GM18873 (cell line): Measurements from ENCODE around the gene ATAD3A.
A peak's percentile ranks its signal among the peaks of the same experiment; 100 is the strongest.
"Not testable (repeated sequence)": the region's sequence is repeated elsewhere in the genome, so short reads cannot be mapped to it uniquely, and the experiment has no call there.

ENCODE experiments used
- ATAC-seq: cut with Tn5 transposase; IDR thresholded peaks from one replicate; pipeline ENCODE4 v1.9.1; 2021; ENCODE audit warnings: mild to moderate bottlenecking, moderate library complexity, moderate number of reproducible peaks; ENCODE audit not compliant: unreplicated experiment, low FRiP score

Gene ATAD3A

GRCh38 chr1:1511533-1512285 is at the start of gene ATAD3A:
Gene ATAD3A (plus strand): TSS chr1:1512162. CDS start chr1:1512269, 107 bp downstream.
- peak; percentile 81 for ATAC-seq

- no peak for ATAC-seq
Observed at GRCh38 chr1:1462318-1462966, 49.5 kb upstream of the ATAD3A start.

GRCh38 chr1:1463312-1463711 is 48.6 kb upstream of the ATAD3A start:
- ATAC-seq: no peak

DNA sequence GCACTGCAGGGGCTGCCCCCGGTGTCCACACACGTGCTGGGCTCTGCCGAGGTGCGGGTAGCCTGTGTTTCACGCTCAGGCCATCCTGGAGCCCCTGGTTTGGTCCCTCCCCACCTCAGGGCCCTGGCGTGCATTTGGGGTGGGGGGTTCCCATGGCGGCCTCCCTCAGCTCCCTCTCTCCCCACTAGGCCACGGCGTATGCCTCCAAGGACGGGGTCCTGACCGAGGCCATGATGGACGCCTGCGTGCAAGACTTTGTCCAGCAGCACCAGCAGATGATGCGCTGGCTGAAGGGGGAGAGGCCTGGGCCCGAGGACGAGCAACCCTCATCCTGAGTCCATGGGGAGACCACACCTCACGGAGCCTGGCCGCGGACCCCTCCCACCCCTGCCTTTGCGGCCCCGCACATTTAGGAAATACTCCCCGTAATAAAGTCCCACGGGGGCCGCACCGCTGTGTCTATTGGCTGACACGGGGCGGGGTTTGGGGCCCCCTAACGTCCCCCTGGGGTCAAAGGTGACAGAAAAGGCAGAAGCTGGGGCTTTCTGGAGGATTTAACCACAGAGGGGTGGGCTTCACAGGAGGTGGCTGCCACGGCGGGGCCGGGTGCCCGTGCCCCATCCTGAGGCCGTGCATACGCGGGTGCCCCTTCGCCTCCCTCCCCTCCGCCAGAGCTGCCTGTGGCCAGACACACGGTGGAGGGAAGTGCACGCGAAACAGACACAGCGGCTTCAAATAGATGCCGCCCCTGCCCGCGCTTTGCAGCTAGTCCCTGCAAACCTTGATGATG is 43.6 kb upstream of the ATAD3A start:
- not testable (repeated sequence) for ATAC-seq

DNA sequence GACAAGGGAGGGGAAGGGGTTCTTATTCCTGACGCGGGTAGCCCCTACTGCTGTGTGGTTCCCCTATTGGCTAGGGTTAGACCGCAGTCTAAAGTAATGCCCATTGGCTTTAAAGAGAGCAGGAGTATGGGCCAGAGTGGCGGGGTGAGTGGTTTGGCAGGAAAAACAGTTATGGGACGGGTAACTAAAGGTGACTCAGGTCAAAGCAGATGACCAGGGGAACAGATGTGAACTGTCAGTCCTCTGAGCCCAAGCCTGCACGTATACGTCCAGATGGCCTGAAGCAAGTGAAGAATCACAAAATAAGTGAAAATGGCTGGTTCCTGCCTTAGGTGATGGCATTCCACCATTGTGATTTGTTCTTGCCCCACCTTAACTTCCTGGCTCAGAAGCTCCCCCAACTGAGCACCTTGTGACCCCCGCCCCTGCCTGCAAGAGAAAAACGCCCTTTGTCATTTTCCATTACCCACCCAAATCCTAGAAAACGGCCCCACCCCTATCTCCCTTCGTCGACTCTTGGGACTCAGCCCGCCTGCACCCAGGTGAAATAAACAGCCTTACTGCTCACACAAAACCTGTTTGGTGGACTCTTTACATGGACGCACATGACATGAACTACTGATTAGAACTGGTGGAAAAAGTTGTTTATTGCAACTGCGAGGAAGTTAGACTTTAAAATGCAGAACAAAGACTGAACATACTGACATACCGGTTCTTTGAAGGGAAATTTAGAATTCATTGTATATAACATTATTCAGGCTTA is 41.2 kb upstream of the ATAD3A start:
- no peak for ATAC-seq

DNA sequence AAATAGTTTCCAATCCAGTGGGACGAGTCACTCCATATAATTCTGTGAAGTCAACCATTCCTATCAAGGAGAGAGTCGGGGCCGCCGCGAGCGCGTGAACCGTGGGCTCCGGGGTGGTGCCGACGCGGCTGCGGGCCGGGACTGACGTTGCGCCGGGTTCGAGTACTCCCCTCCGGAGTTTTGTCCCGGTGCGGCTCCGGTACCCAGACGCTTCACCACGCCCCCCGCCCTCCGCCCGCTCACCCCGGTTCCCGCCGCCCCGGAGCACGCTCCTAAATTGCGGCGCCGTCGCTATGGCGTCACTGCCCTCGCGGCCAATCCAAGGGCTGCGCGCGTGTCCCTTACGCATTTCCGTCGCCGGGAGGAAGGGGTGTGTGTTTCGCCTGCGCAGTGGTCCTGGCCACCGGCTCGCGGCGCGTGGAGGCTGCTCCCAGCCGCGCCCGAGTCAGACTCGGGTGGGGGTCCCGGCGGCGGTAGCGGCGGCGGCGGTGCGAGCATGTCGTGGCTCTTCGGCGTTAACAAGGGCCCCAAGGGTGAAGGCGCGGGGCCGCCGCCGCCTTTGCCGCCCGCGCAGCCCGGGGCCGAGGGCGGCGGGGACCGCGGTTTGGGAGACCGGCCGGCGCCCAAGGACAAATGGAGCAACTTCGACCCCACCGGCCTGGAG is 40.4 kb upstream of the ATAD3A start, which contains the start of gene ATAD3B:
Gene ATAD3B, plus strand, starts transcription at position 377 of the 664 bp plus-strand sequence. Its CDS starts 120 bp downstream, at position 497.
- ATAC-seq: peak; percentile 78

GRCh38 chr1:1472053-1472876 is 39.7 kb upstream of the ATAD3A start:
- ATAC-seq: not testable (repeated sequence)

DNA sequence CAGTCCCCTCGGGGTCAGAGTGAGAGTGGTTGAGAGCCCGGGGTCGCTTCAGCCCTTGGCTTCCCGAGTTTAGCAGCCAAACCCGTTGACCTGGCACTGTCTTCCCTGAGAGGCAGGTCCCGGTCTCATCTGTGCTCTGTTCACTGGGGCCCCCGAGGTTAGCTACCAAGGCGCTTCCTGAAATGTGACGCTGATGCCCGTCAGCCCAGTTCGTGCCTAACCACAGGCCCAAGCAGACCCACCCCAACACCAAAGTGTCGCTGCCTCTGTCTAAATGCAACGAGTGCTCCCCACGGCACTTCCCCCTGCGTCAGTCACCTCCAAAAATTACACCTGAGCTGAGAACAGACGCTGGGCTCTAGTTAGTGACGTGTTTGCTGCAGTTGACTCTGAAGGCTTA is 36.0 kb upstream of the ATAD3A start:
- not testable (repeated sequence) for ATAC-seq

GRCh38 chr1:1477206-1477605 is 34.8 kb upstream of the ATAD3A start:
- ATAC-seq: no peak

- no peak for ATAC-seq
Observed at GRCh38 chr1:1479547-1480487, 32.1 kb upstream of the ATAD3A start.

GRCh38 chr1:1480488-1480867 is 31.5 kb upstream of the ATAD3A start:
- not testable (repeated sequence) for ATAC-seq

DNA sequence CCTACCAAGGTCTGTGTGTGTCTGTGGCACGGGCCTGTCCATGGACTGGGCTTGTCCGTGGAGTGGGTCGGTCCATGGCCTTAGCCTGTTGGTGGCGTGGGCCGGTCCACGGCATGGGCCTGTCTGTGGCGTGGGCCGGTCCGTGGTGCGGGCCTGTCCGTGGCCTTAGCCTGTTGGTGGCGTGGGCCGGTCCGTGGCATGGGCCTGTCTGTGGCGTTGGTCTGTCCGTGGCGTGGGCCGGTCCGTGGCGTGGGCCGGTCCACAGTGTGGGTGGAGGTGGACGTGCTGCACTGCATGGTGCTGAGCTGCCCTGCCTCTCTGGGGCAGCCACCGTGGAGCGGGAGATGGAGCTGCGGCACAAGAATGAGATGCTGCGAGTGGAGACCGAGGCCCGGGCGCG is 30.2 kb upstream of the ATAD3A start:
- not testable (repeated sequence) for ATAC-seq

DNA sequence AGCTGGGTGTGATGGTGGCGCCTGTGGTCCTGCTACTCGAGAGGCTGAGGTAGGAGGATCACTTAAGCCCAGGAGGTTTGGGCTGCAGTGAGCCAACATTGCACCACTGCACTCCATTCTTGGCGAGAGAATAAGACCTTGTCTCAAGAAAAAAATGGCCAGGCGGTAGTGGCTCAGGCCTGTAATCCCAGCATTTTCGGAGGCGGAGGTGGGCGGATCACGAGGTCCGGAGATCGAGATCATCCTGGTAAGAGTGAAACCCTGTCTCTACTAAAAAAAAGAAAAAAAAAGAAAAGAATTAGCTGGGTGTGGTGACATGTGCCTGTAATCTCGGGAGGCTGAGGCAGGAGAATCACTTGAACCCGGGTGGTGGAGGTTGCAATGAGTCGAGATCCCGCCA is 29.1 kb upstream of the ATAD3A start:
- no peak for ATAC-seq

- ATAC-seq: no peak
Observed at GRCh38 chr1:1483714-1484113, 28.2 kb upstream of the ATAD3A start.

- not testable (repeated sequence) for ATAC-seq
Observed at GRCh38 chr1:1484976-1485750, 26.8 kb upstream of the ATAD3A start.

DNA sequence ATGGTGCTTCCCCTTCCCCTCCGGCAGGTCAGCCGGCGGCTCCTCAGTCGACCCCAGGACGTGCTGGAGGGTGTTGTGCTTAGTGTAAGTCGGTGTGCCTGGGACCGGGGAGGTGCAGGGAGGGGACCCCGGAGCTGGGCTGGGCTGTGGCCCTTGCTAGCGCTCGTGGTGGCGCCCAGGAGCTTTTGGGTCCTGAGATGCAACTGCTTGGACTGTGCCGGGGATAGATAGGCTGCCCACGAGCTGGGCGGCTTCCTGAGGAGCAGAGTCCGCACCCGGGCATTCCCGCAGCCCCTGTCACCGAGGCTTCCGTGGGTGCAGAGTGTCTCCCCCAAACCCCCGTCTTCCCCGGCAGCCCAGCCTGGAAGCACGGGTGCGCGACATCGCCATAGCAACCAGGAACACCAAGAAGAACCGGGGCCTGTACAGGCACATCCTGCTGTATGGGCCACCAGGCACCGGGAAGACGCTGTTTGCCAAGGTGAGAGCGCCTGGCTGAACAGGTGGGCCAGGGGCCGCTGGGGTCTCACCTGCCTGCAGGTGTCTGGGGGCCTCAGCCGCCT is 26.1 kb upstream of the ATAD3A start:
- ATAC-seq: not testable (repeated sequence)

DNA sequence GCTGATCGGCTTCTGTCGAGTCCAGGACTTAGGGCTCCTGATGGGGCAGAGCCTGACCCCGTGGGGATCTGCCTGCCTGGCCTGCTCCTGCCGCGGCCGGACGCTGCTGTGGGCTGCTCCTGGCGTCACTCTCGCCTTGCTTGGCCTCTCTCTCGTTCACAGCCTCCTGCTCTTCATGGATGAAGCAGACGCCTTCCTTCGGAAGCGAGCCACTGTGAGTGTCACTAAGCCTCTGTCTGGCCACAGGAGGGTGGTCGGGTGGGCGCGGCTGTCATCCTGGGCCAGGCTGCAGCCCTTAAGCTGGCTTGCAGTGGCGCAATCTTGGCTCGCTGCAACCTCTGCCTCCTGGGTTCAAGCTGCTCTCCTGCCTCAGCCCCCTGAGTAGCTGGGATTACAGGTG is 24.3 kb upstream of the ATAD3A start:
- ATAC-seq: no peak
